ENCODE results near the gene UCN3. TPM values are rescaled to one million over a fixed set of nuclear protein-coding genes. Genes with fewer than 3 reads are reported as not detected.
"Not testable (repeated sequence)": the region's sequence is repeated elsewhere in the genome, so short reads cannot be mapped to it uniquely, and the experiment has no call there.

UCN3 gene
- polyA plus RNA-seq, 4 donors: 1.7 to 2.7 (median 2.1) TPM

- DNase-seq (ENCODE audit: low read depth in 4 of 4, low spot score in 3 of 4): no peak
Observed at GRCh38 chr10:5364374-5364773, 392 bp upstream of the UCN3 start.

GRCh38 chr10:5365928-5366327, 1.2 kb downstream of the UCN3 start:
- DNase-seq (ENCODE audit: low read depth in 4 of 4, low spot score in 3 of 4): no peak

- no peak for DNase-seq (ENCODE audit: low read depth in 4 of 4, low spot score in 3 of 4)
Observed at GRCh38 chr10:5369362-5370158, 4.8 kb downstream of the UCN3 start.

GRCh38 chr10:5370493-5371352, 6.0 kb downstream of the UCN3 start:
- no peak for DNase-seq (ENCODE audit: low read depth in 4 of 4, low spot score in 3 of 4)

- DNase-seq (ENCODE audit: low read depth in 4 of 4, low spot score in 3 of 4): no peak
Observed at GRCh38 chr10:5373307-5373706, 8.5 kb downstream of the UCN3 start.

- no peak for DNase-seq (ENCODE audit: low read depth in 4 of 4, low spot score in 3 of 4)
Observed at GRCh38 chr10:5373891-5374611, 9.3 kb downstream of the UCN3 start.

GRCh38 chr10:5376450-5376849, 11.7 kb downstream of the UCN3 start:
- no peak for DNase-seq (ENCODE audit: low read depth in 4 of 4, low spot score in 3 of 4)

GRCh38 chr10:5379202-5379601, 14.4 kb downstream of the UCN3 start:
- DNase-seq (ENCODE audit: low read depth in 4 of 4, low spot score in 3 of 4): not testable (repeated sequence)

- not testable (repeated sequence) for DNase-seq (ENCODE audit: low read depth in 4 of 4, low spot score in 3 of 4)
Observed at GRCh38 chr10:5380395-5380794, 15.6 kb downstream of the UCN3 start.

GRCh38 chr10:5381187-5381586, 16.4 kb downstream of the UCN3 start:
- no peak for DNase-seq (ENCODE audit: low read depth in 4 of 4, low spot score in 3 of 4)

- no peak for DNase-seq (ENCODE audit: low read depth in 4 of 4, low spot score in 3 of 4)
Observed at GRCh38 chr10:5385224-5385623, 20.5 kb downstream of the UCN3 start.

GRCh38 chr10:5387169-5387568, 22.4 kb downstream of the UCN3 start:
- DNase-seq (ENCODE audit: low read depth in 4 of 4, low spot score in 3 of 4): no peak

GRCh38 chr10:5390607-5391205, 25.9 kb downstream of the UCN3 start:
- DNase-seq (ENCODE audit: low read depth in 4 of 4, low spot score in 3 of 4): no peak

GRCh38 chr10:5391790-5392189, 27.0 kb downstream of the UCN3 start:
- no peak for DNase-seq (ENCODE audit: low read depth in 4 of 4, low spot score in 3 of 4)

- no peak for DNase-seq (ENCODE audit: low read depth in 4 of 4, low spot score in 3 of 4)
Observed at GRCh38 chr10:5393529-5393928, 28.8 kb downstream of the UCN3 start.

- DNase-seq (ENCODE audit: low read depth in 4 of 4, low spot score in 3 of 4): no peak
Observed at GRCh38 chr10:5395168-5395567, 30.4 kb downstream of the UCN3 start.

GRCh38 chr10:5396556-5397300, 32.0 kb downstream of the UCN3 start:
- DNase-seq (ENCODE audit: low read depth in 4 of 4, low spot score in 3 of 4): no peak

GRCh38 chr10:5399332-5399731, 34.6 kb downstream of the UCN3 start:
- DNase-seq (ENCODE audit: low read depth in 4 of 4, low spot score in 3 of 4): no peak

- no peak for DNase-seq (ENCODE audit: low read depth in 4 of 4, low spot score in 3 of 4)
Observed at GRCh38 chr10:5400468-5401240, 35.9 kb downstream of the UCN3 start.
